Activated CD4-positive, alpha-beta T cell treated with anti-CD3 and anti-CD28 coated beads for 36 hours (primary cell): ENCODE data around the gene GPR33. TPM values are rescaled to one million over a fixed set of nuclear protein-coding genes. Genes with fewer than 3 reads are reported as not detected.
"Not testable (repeated sequence)": the region's sequence is repeated elsewhere in the genome, so short reads cannot be mapped to it uniquely, and the experiment has no call there.

Experiments used
- ATAC-seq: fragments of 200-7000 bp; cut with Tn5 transposase; one replicate; pipeline ENCODE4 v1.10.0; 2021; ENCODE audit warnings: mild to moderate bottlenecking, moderate library complexity
- CTCF ChIA-PET: fragments of 350-600 bp; sonication (Branson Sonifier 250); formaldehyde crosslinking; loops from one replicate; lab custom pipeline; 2021; ENCODE audit warnings: antibody characterized with exemption; lab: Charles Lee
- POLR2A ChIA-PET: fragments of 350-600 bp; sonication (Branson Sonifier 250); formaldehyde crosslinking; loops from one replicate; lab custom pipeline; 2021; ENCODE audit warnings: antibody characterized with exemption, inconsistent platforms; lab: Charles Lee
- DNase-seq: peaks from one replicate; pipeline ENCODE4 v3.0.0-alpha.2; 2020
- H3K27ac Mint-ChIP-seq: one replicate; pipeline ENCODE4 v1.8.0; 2021; ENCODE audit warnings: mixed read lengths
- H3K27me3 Mint-ChIP-seq: one replicate; pipeline ENCODE4 v1.8.0; 2021; ENCODE audit warnings: mixed read lengths
- H3K36me3 Mint-ChIP-seq: one replicate; pipeline ENCODE4 v1.8.0; 2021; ENCODE audit warnings: low read depth, mixed read lengths
- H3K4me1 Mint-ChIP-seq: one replicate; pipeline ENCODE4 v1.8.0; 2021; ENCODE audit warnings: mixed read lengths
- H3K4me3 Mint-ChIP-seq: one replicate; pipeline ENCODE4 v1.8.0; 2021; ENCODE audit warnings: mild to moderate bottlenecking, moderate library complexity, mixed read lengths
- H3K9me3 Mint-ChIP-seq: one replicate; pipeline ENCODE4 v1.8.0; 2021; ENCODE audit warnings: low read depth, mixed read lengths
- intact Hi-C, 2 experiments: fragments of 100-400 bp; cut with DNase I in 1 of 2; cut with micrococcal nuclease in 1 of 2; formaldehyde crosslinking; loops; one replicate each; pipeline versions ENCODE4 v1.14.2 to v1.15.1; 2022 to 2024; cut with DNase I, micrococcal nuclease
- total RNA-seq, 2 experiments: library from RNA; stranded (reverse); gene quantifications; one replicate each; pipeline ENCODE4 v1.2.3, GENCODE V29; 2021

The GPR33 gene
- total RNA-seq, 2 experiments from 2014 or later, result not detected

GRCh38 chr14:31492759-31493498 lies 5.1 kb upstream of the GPR33 start:
- no peak for DNase-seq
- Mint-ChIP-seq H3K4me1 (no peaks in the 10 kb centered on the region), H3K27ac (no peak overlapping the region), H3K36me3 (no peaks in the 10 kb centered on the region), H3K4me3 (no peak overlapping the region), H3K27me3 (peaks cover 8% of the 10 kb centered on the region), H3K9me3 (no peaks in the 10 kb centered on the region)
- ChIA-PET CTCF (interaction anchor here (1.0 to 1.2 kb wide), 2 partner anchors 18 to 20 kb away, joined by 3 read pairs; no protein-coding TSS in a partner anchor), POLR2A (no interaction called here)
- no peak for ATAC-seq
- intact Hi-C loops, result no loop called here

GRCh38 chr14:31489691-31490090 lies 1.9 kb upstream of the GPR33 start:
- intact Hi-C loops, result no loop called here
- H3K9me3 Mint-ChIP-seq, result no peaks in the 10 kb centered on the region
- H3K4me3 Mint-ChIP-seq, result no peak overlapping the region
- no peak overlapping the region for H3K27ac Mint-ChIP-seq
- POLR2A ChIA-PET, result no interaction called here
- DNase-seq (no peak), ATAC-seq (no peak)
- no peaks in the 10 kb centered on the region for H3K4me1 Mint-ChIP-seq
- H3K27me3 Mint-ChIP-seq, result peaks cover 6% of the 10 kb centered on the region
- CTCF ChIA-PET, result no interaction called here
- no peaks in the 10 kb centered on the region for H3K36me3 Mint-ChIP-seq

- Mint-ChIP-seq H3K9me3 (no peaks in the 10 kb centered on the region), H3K27ac (no peak overlapping the region), H3K4me1 (no peaks in the 10 kb centered on the region), H3K36me3 (no peaks in the 10 kb centered on the region), H3K4me3 (no peak overlapping the region), H3K27me3 (peaks cover 3% of the 10 kb centered on the region)
- ChIA-PET POLR2A (no interaction called here), CTCF (no interaction called here)
- intact Hi-C loops, result no loop called here
- DNase-seq (no peak), ATAC-seq (no peak)
Observed at GRCh38 chr14:31486764-31487163, 1.1 kb downstream of the GPR33 start.

GRCh38 chr14:31484754-31485153 lies 3.1 kb downstream of the GPR33 start:
- intact Hi-C loops, result no loop called here
- Mint-ChIP-seq H3K4me1 (no peaks in the 10 kb centered on the region), H3K27ac (no peak overlapping the region), H3K9me3 (no peaks in the 10 kb centered on the region), H3K27me3 (peaks cover 8% of the 10 kb centered on the region), H3K4me3 (no peak overlapping the region), H3K36me3 (no peaks in the 10 kb centered on the region)
- DNase-seq (no peak), ATAC-seq (no peak)
- CTCF ChIA-PET, result interaction anchor here (0.6 kb wide), 1 partner anchor 482 kb away, joined by 3 read pairs; no protein-coding TSS in a partner anchor
- POLR2A ChIA-PET, result no interaction called here

- Mint-ChIP-seq H3K36me3 (no peaks in the 10 kb centered on the region), H3K27ac (no peak overlapping the region), H3K27me3 (peaks cover 9% of the 10 kb centered on the region), H3K9me3 (no peaks in the 10 kb centered on the region), H3K4me1 (no peaks in the 10 kb centered on the region), H3K4me3 (no peak overlapping the region)
- ChIA-PET CTCF (interaction anchor here (0.5 kb wide), 1 partner anchor 1563 kb away, joined by 3 read pairs; no protein-coding TSS in a partner anchor), POLR2A (no interaction called here)
- ATAC-seq (no peak), DNase-seq (no peak)
- intact Hi-C loops, result no loop called here
Observed at GRCh38 chr14:31480156-31480555, 7.7 kb downstream of the GPR33 start.

- ChIA-PET CTCF (no interaction called here), POLR2A (no interaction called here)
- Mint-ChIP-seq H3K36me3 (no peaks in the 10 kb centered on the region), H3K4me1 (no peaks in the 10 kb centered on the region), H3K27me3 (peaks cover 10% of the 10 kb centered on the region), H3K27ac (no peak overlapping the region), H3K4me3 (no peak overlapping the region), H3K9me3 (no peaks in the 10 kb centered on the region)
- no peak for ATAC-seq
- intact Hi-C loops, result no loop called here
- no peak for DNase-seq
Observed at GRCh38 chr14:31479027-31479426, 8.8 kb downstream of the GPR33 start.

- CTCF ChIA-PET, result no interaction called here
- ATAC-seq (no peak), DNase-seq (no peak)
- H3K27ac Mint-ChIP-seq, result no peak overlapping the region
- H3K9me3 Mint-ChIP-seq, result no peaks in the 10 kb centered on the region
- H3K4me1 Mint-ChIP-seq, result no peaks in the 10 kb centered on the region
- POLR2A ChIA-PET, result no interaction called here
- peaks cover 10% of the 10 kb centered on the region for H3K27me3 Mint-ChIP-seq
- no peak overlapping the region for H3K4me3 Mint-ChIP-seq
- no peaks in the 10 kb centered on the region for H3K36me3 Mint-ChIP-seq
- intact Hi-C loops, result no loop called here
Observed at GRCh38 chr14:31477248-31477647, 10.6 kb downstream of the GPR33 start.

- H3K27ac Mint-ChIP-seq, result no peak overlapping the region
- POLR2A ChIA-PET, result no interaction called here
- CTCF ChIA-PET, result interaction anchor here (0.8 kb wide), 1 partner anchor 27 kb away, joined by 3 read pairs; no protein-coding TSS in a partner anchor
- H3K4me1 Mint-ChIP-seq, result no peaks in the 10 kb centered on the region
- intact Hi-C loops, result no loop called here
- no peak overlapping the region for H3K4me3 Mint-ChIP-seq
- H3K36me3 Mint-ChIP-seq, result no peaks in the 10 kb centered on the region
- no peak for ATAC-seq
- peaks cover 8% of the 10 kb centered on the region for H3K27me3 Mint-ChIP-seq
- no peaks in the 10 kb centered on the region for H3K9me3 Mint-ChIP-seq
- DNase-seq, result no peak
Observed at GRCh38 chr14:31476131-31476866, 11.5 kb downstream of the GPR33 start.

- H3K4me1 Mint-ChIP-seq, result no peaks in the 10 kb centered on the region
- no peak for ATAC-seq
- DNase-seq, result no peak
- H3K9me3 Mint-ChIP-seq, result no peaks in the 10 kb centered on the region
- H3K4me3 Mint-ChIP-seq, result no peak overlapping the region
- no peaks in the 10 kb centered on the region for H3K36me3 Mint-ChIP-seq
- POLR2A ChIA-PET, result no interaction called here
- CTCF ChIA-PET, result no interaction called here
- intact Hi-C loops, result no loop called here
- no peaks in the 10 kb centered on the region for H3K27me3 Mint-ChIP-seq
- H3K27ac Mint-ChIP-seq, result no peak overlapping the region
Observed at GRCh38 chr14:31466554-31466953, 21.3 kb downstream of the GPR33 start.

- POLR2A ChIA-PET, result no interaction called here
- no peak for DNase-seq
- no peak for ATAC-seq
- Mint-ChIP-seq H3K4me1 (no peaks in the 10 kb centered on the region), H3K4me3 (no peak overlapping the region), H3K27me3 (peaks cover 2% of the 10 kb centered on the region), H3K27ac (no peak overlapping the region), H3K9me3 (no peaks in the 10 kb centered on the region), H3K36me3 (no peaks in the 10 kb centered on the region)
- CTCF ChIA-PET, result no interaction called here
- intact Hi-C loops, result no loop called here
Observed at GRCh38 chr14:31465111-31465510, 22.7 kb downstream of the GPR33 start.

GRCh38 chr14:31462450-31462849 lies 25.4 kb downstream of the GPR33 start:
- H3K27ac Mint-ChIP-seq, H3K4me3 Mint-ChIP-seq, H3K9me3 Mint-ChIP-seq, ATAC-seq, H3K36me3 Mint-ChIP-seq, intact Hi-C loops, H3K27me3 Mint-ChIP-seq, DNase-seq: not testable (repeated sequence)
- peaks cover 11% of the 10 kb centered on the region for H3K4me1 Mint-ChIP-seq
- CTCF ChIA-PET, result interaction anchor here (0.6 kb wide), 1 partner anchor 44 kb away, joined by 3 read pairs; no protein-coding TSS in a partner anchor
- POLR2A ChIA-PET, result interaction anchor here (0.6 kb wide), 1 partner anchor 444 kb away, joined by 3 read pairs; no protein-coding TSS in a partner anchor

GRCh38 chr14:31461545-31461944 lies 26.3 kb downstream of the GPR33 start:
- intact Hi-C loops, result no loop called here

More at GRCh38 chr14:31461545-31461944, 26.3 kb downstream of the GPR33 start:
- no peaks in the 10 kb centered on the region for H3K9me3 Mint-ChIP-seq
- no peak overlapping the region for H3K4me3 Mint-ChIP-seq
- ChIA-PET CTCF (no interaction called here), POLR2A (no interaction called here)
- H3K27ac Mint-ChIP-seq, result no peak overlapping the region
- ATAC-seq (no peak), DNase-seq (no peak)
- no peaks in the 10 kb centered on the region for H3K36me3 Mint-ChIP-seq
- H3K4me1 Mint-ChIP-seq, result peaks cover 11% of the 10 kb centered on the region
- peaks cover 2% of the 10 kb centered on the region for H3K27me3 Mint-ChIP-seq
